Measurements from ENCODE around the gene ARHGEF9.

DNA sequence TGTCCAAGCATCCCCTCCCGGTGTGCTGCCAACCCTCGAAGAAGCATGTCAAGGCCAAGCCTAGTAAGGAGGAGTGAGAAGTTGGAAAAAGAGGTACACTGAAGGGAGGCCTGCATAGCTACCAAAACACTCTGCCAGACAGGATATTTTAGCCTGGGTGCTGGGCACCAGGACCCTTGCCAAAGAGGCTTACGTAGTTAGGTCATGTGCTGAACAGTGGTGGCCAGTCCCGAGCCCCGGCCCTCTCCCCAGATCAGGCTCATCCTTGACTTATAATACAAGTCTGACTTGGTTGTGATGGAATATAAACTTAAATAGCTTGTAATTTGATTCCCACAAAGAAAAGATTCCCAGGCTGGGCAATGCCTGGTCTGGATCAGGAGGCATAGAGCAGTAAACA lies 149.3 kb downstream of the ARHGEF9 start:
- TF ChIP-seq POLR2AphosphoS5 (IDR thresholded peaks at IDR 0.05; ENCODE audit: low read depth, low read length) (no peak), SIN3A (IDR thresholded peaks at IDR 0.05; ENCODE audit: borderline replicate concordance, insufficient read depth, low read length) (no peak)
